K562 (cell line): ENCODE measurements around the gene ANKRD65. TPM values are rescaled to one million over a fixed set of nuclear protein-coding genes. Genes with fewer than 3 reads are reported as not detected.

ENCODE experiments used
- AFF4 ChIP-seq: sonication (generic); formaldehyde crosslinking; IDR thresholded peaks from 2 replicates; pipeline ENCODE4 v1.8.0; 2023; ENCODE audit warnings: mild to moderate bottlenecking, missing genetic modification reagents
- ARID2 ChIP-seq: fragments of 450-650 bp; IDR thresholded peaks from 2 replicates; pipeline ENCODE4 v1.6.1; 2017; ENCODE audit warnings: antibody characterized with exemption, mild to moderate bottlenecking
- CEBPG ChIP-seq, 3 experiments: fragments of 200-800 bp in 1 of 3; sonication (Bioruptor generic) in 1 of 3; sonication (generic) in 1 of 3; formaldehyde crosslinking in 1 of 3; IDR thresholded peaks in 2 of 3; conservative IDR thresholded peaks in 1 of 3; 2 replicates each; pipeline versions ENCODE4 v1.6.1 to v1.8.0; 2016 to 2022; ENCODE audit warnings: missing compliant biosample characterization in 2 of 3, missing genetic modification characterization in 2 of 3, mild to moderate bottlenecking in 1 of 3, missing genetic modification reagents in 1 of 3
- CREB1 ChIP-seq, 2 experiments: sonication (generic) in 1 of 2; formaldehyde crosslinking in 1 of 2; IDR thresholded peaks; 2 replicates each; pipeline versions ENCODE4 v1.6.1 to v1.8.0; 2012 to 2022; ENCODE audit warnings: inconsistent platforms in 1 of 2, mild to moderate bottlenecking in 1 of 2, missing genetic modification reagents in 1 of 2, moderate library complexity in 1 of 2
- ESRRA ChIP-seq: fragments of 450-650 bp; IDR thresholded peaks from 2 replicates; pipeline ENCODE4 v1.6.1; 2014; ENCODE audit warnings: low read depth, mild to moderate bottlenecking, moderate library complexity, borderline replicate concordance
- ETV1 ChIP-seq: fragments of 450-650 bp; conservative IDR thresholded peaks from 2 replicates; pipeline ENCODE4 v1.6.1; 2016; ENCODE audit warnings: missing genetic modification characterization, control low read depth, low read depth, missing compliant biosample characterization
- HDAC3 ChIP-seq: fragments of 450-650 bp; IDR thresholded peaks from 2 replicates; pipeline ENCODE4 v1.6.1; 2018; ENCODE audit warnings: borderline replicate concordance, mild to moderate bottlenecking, moderate library complexity; ENCODE audit not compliant: partially characterized antibody
- MCM5 ChIP-seq: fragments of 450-650 bp; IDR thresholded peaks from 2 replicates; pipeline ENCODE4 v1.6.1; 2016; ENCODE audit warnings: low read depth
- MITF ChIP-seq: IDR thresholded peaks from 2 replicates; pipeline ENCODE4 v1.6.1; 2014; ENCODE audit warnings: antibody characterized with exemption
- NELFE ChIP-seq: IDR thresholded peaks from 2 replicates; pipeline ENCODE4 v1.6.1; 2011; ENCODE audit warnings: mild to moderate bottlenecking; ENCODE audit not compliant: insufficient read depth, insufficient read length
- NFRKB ChIP-seq: fragments of 450-650 bp; IDR thresholded peaks from 2 replicates; pipeline ENCODE4 v1.6.1; 2016; ENCODE audit warnings: low read depth
- PCBP1 ChIP-seq: fragments of 200-400 bp; formaldehyde crosslinking; IDR thresholded peaks from 2 replicates; pipeline ENCODE4 v1.6.1; 2018; ENCODE audit warnings: mild to moderate bottlenecking, low read depth, low read length; ENCODE audit not compliant: poor library complexity, severe bottlenecking
- POLR2B ChIP-seq: fragments of 450-650 bp; IDR thresholded peaks from 2 replicates; pipeline ENCODE4 v1.6.1; 2018; ENCODE audit warnings: low read depth; ENCODE audit not compliant: partially characterized antibody
- RBM22 ChIP-seq: fragments of 200-400 bp; formaldehyde crosslinking; IDR thresholded peaks from 2 replicates; pipeline ENCODE4 v1.6.1; 2018; ENCODE audit warnings: low read length, low read depth; ENCODE audit not compliant: poor library complexity, severe bottlenecking
- RBM25 ChIP-seq: fragments of 200-400 bp; formaldehyde crosslinking; IDR thresholded peaks from 2 replicates; pipeline ENCODE4 v1.6.1; 2018; ENCODE audit warnings: low read length, low read depth, moderate library complexity; ENCODE audit not compliant: severe bottlenecking
- SREBF2 ChIP-seq: sonication (generic); formaldehyde crosslinking; IDR thresholded peaks from 2 replicates; pipeline ENCODE4 v1.4.0; 2020; ENCODE audit warnings: mild to moderate bottlenecking, missing genetic modification reagents
- SRSF9 ChIP-seq: fragments of 200-400 bp; formaldehyde crosslinking; IDR thresholded peaks from 2 replicates; pipeline ENCODE4 v1.6.1; 2017; ENCODE audit warnings: low read depth, low read length, borderline replicate concordance
- ZNF184 ChIP-seq: sonication (generic); formaldehyde crosslinking; IDR thresholded peaks from 2 replicates; pipeline ENCODE4 v1.5.0; 2020; ENCODE audit warnings: missing genetic modification reagents
- ZNF239 ChIP-seq: fragments of 250-450 bp; sonication (Bioruptor Pico); IDR thresholded peaks from 2 replicates; pipeline ENCODE4 v1.4.0; 2020; ENCODE audit warnings: mild to moderate bottlenecking
- ZNF311 ChIP-seq: fragments of 250-450 bp; sonication (Bioruptor Pico); IDR thresholded peaks from 2 replicates; pipeline ENCODE4 v1.4.0; 2020; ENCODE audit warnings: mild to moderate bottlenecking, moderate library complexity
- ZNF41 ChIP-seq: fragments of 250-450 bp; sonication (Bioruptor Pico); conservative IDR thresholded peaks from 2 replicates; pipeline ENCODE4 v1.4.0; 2020; ENCODE audit warnings: mild to moderate bottlenecking
- polyA plus RNA-seq, 8 experiments: library from polyadenylated mRNA; depleted of rRNA in 4 of 8; stranded (reverse) in 5 of 8; unstranded in 3 of 8; fragments of >200 nt; fragmentation: Nextera tagmentation in 2 of 8; fragmentation: Illumina TruSeq in 1 of 8; extraction: Ambion mirVana in 2 of 8; extraction: Trizol in 1 of 8; gene quantifications; 2 replicates each; pipeline versions ENCODE4 v1.2.1 to v1.2.3, GENCODE V29; 2011 to 2014; ENCODE audit warnings: inconsistent platforms in 1 of 8, missing spikeins in 1 of 8
- total RNA-seq, 7 experiments: library from RNA; depleted of rRNA in 6 of 7; stranded (reverse); fragments of >200 nt in 6 of 7; fragmentation: Illumina TruSeq in 2 of 7; extraction: Trizol in 2 of 7; gene quantifications; 2 replicates each; pipeline versions ENCODE4 v1.2.1 to v1.2.3, GENCODE V29; 2011 to 2021; ENCODE audit warnings: low replicate concordance in 1 of 7
- TF ChIP-seq, protein P1 (sequence below): fragments of 250-450 bp; sonication (Bioruptor Pico); IDR thresholded peaks from 2 replicates; pipeline ENCODE4 v1.9.0; 2021; ENCODE audit warnings: mild to moderate bottlenecking

ANKRD65 gene
- total and polyA plus RNA-seq, 9 of the 15 experiments (the other 6 are each of a cell fraction or from before 2014, with no cell fraction given), result not detected

- TF ChIP-seq ZNF41 (CRISPR knock-in tag), result no peak
- TF ChIP-seq PCBP1, result peak; percentile 98
- 0 out of 2 replicates have a peak, but pooled peaks have one; percentile 46 for TF ChIP-seq MITF
- TF ChIP-seq CREB1 (IDR thresholded peaks at IDR 0.05), result peak; percentile 69
- peak; percentile 88 for TF ChIP-seq CREB1 (CRISPR knock-in tag; IDR thresholded peaks at IDR 0.05)
- TF ChIP-seq HDAC3, result no peak
- peak; percentile 94 for TF ChIP-seq POLR2B
- TF ChIP-seq, protein P1, sequence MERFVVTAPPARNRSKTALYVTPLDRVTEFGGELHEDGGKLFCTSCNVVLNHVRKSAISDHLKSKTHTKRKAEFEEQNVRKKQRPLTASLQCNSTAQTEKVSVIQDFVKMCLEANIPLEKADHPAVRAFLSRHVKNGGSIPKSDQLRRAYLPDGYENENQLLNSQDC (CRISPR knock-in tag), result no peak
- TF ChIP-seq ETV1, result peak; percentile 64
- no peak for TF ChIP-seq CEBPG (CRISPR knock-in tag; IDR thresholded peaks at IDR 0.05)
- no peak for TF ChIP-seq CEBPG (tag; conservative IDR thresholded peaks at IDR 0.05 in 1 of 2, IDR thresholded peaks at IDR 0.05 in 1 of 2)
- no peak for TF ChIP-seq MCM5
- no peak for TF ChIP-seq ZNF184 (CRISPR knock-in tag)
- peak; percentile 92 for TF ChIP-seq AFF4 (CRISPR knock-in tag)
- no peak for TF ChIP-seq ARID2
- TF ChIP-seq ESRRA, result peak; percentile 83
- no peak for TF ChIP-seq SRSF9
- TF ChIP-seq ZNF311 (CRISPR knock-in tag), result no peak
- peak; percentile 54; the same call in 1 of the 2 replicates for TF ChIP-seq ZNF239
- no peak for TF ChIP-seq NELFE
- TF ChIP-seq NFRKB, result peak; percentile 89
- TF ChIP-seq RBM25, result no peak
- peak; percentile 38 for TF ChIP-seq RBM22
- no peak for TF ChIP-seq SREBF2 (CRISPR knock-in tag)
Measured at GRCh38 chr1:1406821-1407635, 14.0 kb downstream of the ANKRD65 start, which contains the start of gene MRPL20 (continued).
